ENCODE measurements around the gene NXPH4. TPM values are rescaled to one million over a fixed set of nuclear protein-coding genes. Genes with fewer than 3 reads are reported as not detected.

The NXPH4 gene
- total RNA-seq, 1 donor from 2014 or later = 62.6 TPM

DNA sequence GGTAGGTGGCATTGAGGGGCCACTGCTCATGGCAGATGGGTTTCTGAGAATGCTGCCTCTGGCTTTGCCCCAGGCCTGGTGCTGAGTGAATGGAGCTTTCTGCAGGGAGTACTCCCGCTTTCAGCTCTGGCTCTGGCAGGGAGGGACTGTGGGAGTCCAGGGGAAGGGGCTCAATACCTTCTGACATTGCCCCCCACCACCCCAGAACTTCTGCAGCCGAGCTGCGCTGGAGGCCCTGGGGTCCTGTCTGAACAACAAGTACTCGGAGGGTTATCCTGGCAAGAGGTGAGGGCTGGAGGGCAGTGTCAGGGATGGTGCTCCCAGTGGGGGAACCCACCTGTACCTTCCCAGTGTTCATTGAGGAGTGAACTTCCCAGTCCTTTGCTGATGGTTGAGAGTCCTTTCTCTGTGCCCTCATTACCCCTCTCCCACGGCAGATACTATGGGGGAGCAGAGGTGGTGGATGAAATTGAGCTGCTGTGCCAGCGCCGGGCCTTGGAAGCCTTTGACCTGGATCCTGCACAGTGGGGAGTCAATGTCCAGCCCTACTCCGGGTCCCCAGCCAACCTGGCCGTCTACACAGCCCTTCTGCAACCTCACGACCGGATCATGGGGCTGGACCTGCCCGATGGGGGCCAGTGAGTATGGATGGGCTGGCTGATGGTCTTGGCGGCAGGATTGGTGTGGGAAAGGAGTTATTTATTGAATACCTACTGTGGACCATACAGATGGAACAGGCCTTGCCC lies 14.9 kb downstream of the NXPH4 start:
- no peaks in the 10 kb centered on the region for H3K9me3 Mint-ChIP-seq (ENCODE audit: unreplicated experiment)
- TF ChIP-seq, protein P1, sequence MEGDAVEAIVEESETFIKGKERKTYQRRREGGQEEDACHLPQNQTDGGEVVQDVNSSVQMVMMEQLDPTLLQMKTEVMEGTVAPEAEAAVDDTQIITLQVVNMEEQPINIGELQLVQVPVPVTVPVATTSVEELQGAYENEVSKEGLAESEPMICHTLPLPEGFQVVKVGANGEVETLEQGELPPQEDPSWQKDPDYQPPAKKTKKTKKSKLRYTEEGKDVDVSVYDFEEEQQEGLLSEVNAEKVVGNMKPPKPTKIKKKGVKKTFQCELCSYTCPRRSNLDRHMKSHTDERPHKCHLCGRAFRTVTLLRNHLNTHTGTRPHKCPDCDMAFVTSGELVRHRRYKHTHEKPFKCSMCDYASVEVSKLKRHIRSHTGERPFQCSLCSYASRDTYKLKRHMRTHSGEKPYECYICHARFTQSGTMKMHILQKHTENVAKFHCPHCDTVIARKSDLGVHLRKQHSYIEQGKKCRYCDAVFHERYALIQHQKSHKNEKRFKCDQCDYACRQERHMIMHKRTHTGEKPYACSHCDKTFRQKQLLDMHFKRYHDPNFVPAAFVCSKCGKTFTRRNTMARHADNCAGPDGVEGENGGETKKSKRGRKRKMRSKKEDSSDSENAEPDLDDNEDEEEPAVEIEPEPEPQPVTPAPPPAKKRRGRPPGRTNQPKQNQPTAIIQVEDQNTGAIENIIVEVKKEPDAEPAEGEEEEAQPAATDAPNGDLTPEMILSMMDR (IDR thresholded peaks at IDR 0.05) = no peak
- H3K36me3 Mint-ChIP-seq (ENCODE audit: unreplicated experiment) = peaks cover 18% of the 10 kb centered on the region
- no peaks in the 10 kb centered on the region for H3K27me3 Mint-ChIP-seq (ENCODE audit: unreplicated experiment)
- H3K4me1 Mint-ChIP-seq (ENCODE audit: unreplicated experiment) = peaks cover 74% of the 10 kb centered on the region
- peak overlapping the region; percentile 100 for H3K27ac Mint-ChIP-seq (ENCODE audit: unreplicated experiment)
- peak overlapping the region; percentile 98 for H3K4me3 Mint-ChIP-seq (ENCODE audit: unreplicated experiment)
- DNase-seq (ENCODE audit: extremely low spot score, unreplicated experiment) = no peak

DNA sequence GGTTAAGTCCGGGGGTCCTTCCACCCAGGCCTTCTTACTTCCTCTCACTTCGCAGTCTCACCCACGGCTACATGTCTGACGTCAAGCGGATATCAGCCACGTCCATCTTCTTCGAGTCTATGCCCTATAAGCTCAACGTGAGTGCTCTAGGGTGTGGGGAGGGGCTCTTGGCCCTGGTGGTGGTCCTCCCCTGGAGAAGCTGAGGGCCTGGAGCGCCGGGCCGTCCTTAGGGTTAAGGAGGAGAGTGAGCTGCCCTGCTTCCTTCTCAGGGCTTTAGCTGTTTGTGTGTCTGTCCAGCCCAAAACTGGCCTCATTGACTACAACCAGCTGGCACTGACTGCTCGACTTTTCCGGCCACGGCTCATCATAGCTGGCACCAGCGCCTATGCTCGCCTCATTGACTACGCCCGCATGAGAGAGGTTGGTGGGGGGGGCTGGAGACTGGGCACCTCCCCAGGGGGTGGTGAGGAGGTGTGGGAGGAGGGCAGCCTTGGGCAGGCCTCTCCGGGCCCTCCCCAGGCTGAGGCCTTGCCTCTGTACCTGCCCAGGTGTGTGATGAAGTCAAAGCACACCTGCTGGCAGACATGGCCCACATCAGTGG lies 15.7 kb downstream of the NXPH4 start:
- peak overlapping the region; percentile 98 for H3K4me3 Mint-ChIP-seq (ENCODE audit: unreplicated experiment)
- no peak for DNase-seq (ENCODE audit: extremely low spot score, unreplicated experiment)
- H3K27ac Mint-ChIP-seq (ENCODE audit: unreplicated experiment) = peak overlapping the region; percentile 100
- TF ChIP-seq, protein P1 (IDR thresholded peaks at IDR 0.05) = no peak
- peaks cover 75% of the 10 kb centered on the region for H3K4me1 Mint-ChIP-seq (ENCODE audit: unreplicated experiment)
- H3K27me3 Mint-ChIP-seq (ENCODE audit: unreplicated experiment) = no peaks in the 10 kb centered on the region
- H3K36me3 Mint-ChIP-seq (ENCODE audit: unreplicated experiment) = peaks cover 18% of the 10 kb centered on the region
- H3K9me3 Mint-ChIP-seq (ENCODE audit: unreplicated experiment) = no peaks in the 10 kb centered on the region

DNA sequence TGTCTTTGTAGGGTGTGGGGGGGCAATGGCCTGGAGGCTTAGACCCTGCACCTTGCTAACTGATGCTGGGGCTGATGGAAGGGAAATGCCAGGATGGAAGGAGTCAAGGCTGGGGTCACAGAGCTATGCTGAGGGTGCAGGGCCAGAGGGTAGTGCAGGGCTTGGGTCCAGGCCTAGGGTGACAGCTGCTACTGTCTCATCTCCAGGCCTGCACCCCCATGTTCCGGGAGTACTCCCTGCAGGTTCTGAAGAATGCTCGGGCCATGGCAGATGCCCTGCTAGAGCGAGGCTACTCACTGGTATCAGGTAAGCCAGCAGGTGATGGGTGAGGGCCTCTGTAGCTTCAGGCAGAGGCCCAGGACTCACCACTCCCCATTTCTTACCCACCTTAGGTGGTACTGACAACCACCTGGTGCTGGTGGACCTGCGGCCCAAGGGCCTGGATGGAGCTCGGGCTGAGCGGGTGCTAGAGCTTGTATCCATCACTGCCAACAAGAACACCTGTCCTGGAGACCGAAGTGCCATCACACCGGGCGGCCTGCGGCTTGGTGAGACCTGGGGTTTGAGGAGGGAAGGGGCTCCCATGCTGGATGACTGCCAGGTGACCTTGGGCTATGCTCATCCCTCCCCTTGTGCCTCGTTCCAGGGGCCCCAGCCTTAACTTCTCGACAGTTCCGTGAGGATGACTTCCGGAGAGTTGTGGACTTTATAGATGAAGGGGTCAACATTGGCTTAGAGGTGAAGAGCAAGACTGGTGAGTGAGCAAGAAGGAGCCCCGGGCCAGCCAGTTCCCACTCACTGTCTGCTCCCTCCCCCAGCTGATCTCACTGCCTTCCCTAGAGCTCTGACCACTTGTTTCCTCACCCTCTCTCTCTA lies 17.0 kb downstream of the NXPH4 start:
- H3K36me3 Mint-ChIP-seq (ENCODE audit: unreplicated experiment) = peaks cover 18% of the 10 kb centered on the region
- H3K4me1 Mint-ChIP-seq (ENCODE audit: unreplicated experiment) = peaks cover 81% of the 10 kb centered on the region
- peak overlapping the region; percentile 33 for H3K4me3 Mint-ChIP-seq (ENCODE audit: unreplicated experiment)
- TF ChIP-seq, protein P1 (IDR thresholded peaks at IDR 0.05) = no peak
- H3K9me3 Mint-ChIP-seq (ENCODE audit: unreplicated experiment) = no peaks in the 10 kb centered on the region
- peak overlapping the region; percentile 98 for H3K27ac Mint-ChIP-seq (ENCODE audit: unreplicated experiment)
- H3K27me3 Mint-ChIP-seq (ENCODE audit: unreplicated experiment) = no peaks in the 10 kb centered on the region
- no peak for DNase-seq (ENCODE audit: extremely low spot score, unreplicated experiment)

DNA sequence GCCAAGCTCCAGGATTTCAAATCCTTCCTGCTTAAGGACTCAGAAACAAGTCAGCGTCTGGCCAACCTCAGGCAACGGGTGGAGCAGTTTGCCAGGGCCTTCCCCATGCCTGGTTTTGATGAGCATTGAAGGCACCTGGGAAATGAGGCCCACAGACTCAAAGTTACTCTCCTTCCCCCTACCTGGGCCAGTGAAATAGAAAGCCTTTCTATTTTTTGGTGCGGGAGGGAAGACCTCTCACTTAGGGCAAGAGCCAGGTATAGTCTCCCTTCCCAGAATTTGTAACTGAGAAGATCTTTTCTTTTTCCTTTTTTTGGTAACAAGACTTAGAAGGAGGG lies 17.6 kb downstream of the NXPH4 start:
- TF ChIP-seq, protein P1 (IDR thresholded peaks at IDR 0.05) = no peak
- Mint-ChIP-seq H3K27ac (ENCODE audit: unreplicated experiment) (peak overlapping the region; percentile 98), H3K27me3 (ENCODE audit: unreplicated experiment) (no peaks in the 10 kb centered on the region), H3K9me3 (ENCODE audit: unreplicated experiment) (no peaks in the 10 kb centered on the region), H3K4me1 (ENCODE audit: unreplicated experiment) (peaks cover 79% of the 10 kb centered on the region), H3K36me3 (ENCODE audit: unreplicated experiment) (peaks cover 18% of the 10 kb centered on the region), H3K4me3 (ENCODE audit: unreplicated experiment) (peak overlapping the region; percentile 33)
- no peak for DNase-seq (ENCODE audit: extremely low spot score, unreplicated experiment)

Data from osteocyte (in vitro differentiated cells).